DOHH2 (cell line): ENCODE measurements around the gene MMP1.

Experiments
- H3F3A ChIP-seq: fragments of 200-600 bp; sonication (generic), shearing (Covaris generic); 2 replicates; pipeline ENCODE4 v1.6.0; 2016; ENCODE audit warnings: antibody characterized with exemption, mild to moderate bottlenecking; ENCODE audit not compliant: control insufficient read depth, insufficient read depth
- H3K27ac ChIP-seq: fragments of 200-600 bp; sonication (generic); 2 replicates; pipeline ENCODE4 v1.5.1; 2014; ENCODE audit warnings: low read depth, mild to moderate bottlenecking, low read length, moderate library complexity
- H3K27me3 ChIP-seq: fragments of 200-600 bp; sonication (generic); 2 replicates; pipeline ENCODE4 v1.6.1; 2014; ENCODE audit warnings: mild to moderate bottlenecking, low read length, mixed read lengths; ENCODE audit not compliant: control insufficient read depth
- H3K36me3 ChIP-seq: fragments of 200-600 bp; sonication (generic); 2 replicates; pipeline ENCODE4 v1.6.1; 2014; ENCODE audit warnings: mild to moderate bottlenecking, low read length, moderate library complexity, mixed read lengths; ENCODE audit not compliant: control insufficient read depth
- H3K4me1 ChIP-seq: fragments of 200-600 bp; sonication (generic); 2 replicates; pipeline ENCODE4 v1.6.1; 2014; ENCODE audit warnings: mild to moderate bottlenecking, low read length, mixed read lengths; ENCODE audit not compliant: control insufficient read depth
- H3K4me2 ChIP-seq: fragments of 200-600 bp; sonication (generic); 2 replicates; pipeline ENCODE4 v1.6.0; 2014; ENCODE audit warnings: mild to moderate bottlenecking, low read length, moderate library complexity
- H3K4me3 ChIP-seq: fragments of 200-600 bp; sonication (generic); 2 replicates; pipeline ENCODE4 v1.5.1; 2014; ENCODE audit warnings: mild to moderate bottlenecking, low read length, mixed read lengths
- H3K79me2 ChIP-seq: fragments of 200-600 bp; sonication (generic); 2 replicates; pipeline ENCODE4 v1.6.1; 2014; ENCODE audit warnings: mild to moderate bottlenecking, low read length, mixed read lengths; ENCODE audit not compliant: control insufficient read depth
- H3K9me2 ChIP-seq: fragments of 200-600 bp; sonication (generic); replicated peaks from 2 replicates; pipeline ENCODE4 v1.6.1; 2014; ENCODE audit warnings: mild to moderate bottlenecking, low read length, mixed read lengths; ENCODE audit not compliant: control insufficient read depth
- H3K9me3 ChIP-seq: fragments of 200-600 bp; sonication (generic); 2 replicates; pipeline ENCODE4 v1.6.1; 2014; ENCODE audit warnings: antibody characterized with exemption, low read length, mixed read lengths; ENCODE audit not compliant: control insufficient read depth, insufficient read depth
- H4K20me1 ChIP-seq: fragments of 200-600 bp; sonication (generic); 2 replicates; pipeline ENCODE4 v1.6.0; 2014; ENCODE audit warnings: low read depth, mild to moderate bottlenecking, antibody characterized with exemption, low read length, moderate library complexity; ENCODE audit not compliant: control insufficient read depth, insufficient read depth
- EZH2phosphoT487 ChIP-seq: fragments of 200-600 bp; sonication (generic); IDR thresholded peaks from 2 replicates; pipeline ENCODE4 v1.6.1; 2017; ENCODE audit warnings: borderline replicate concordance, mild to moderate bottlenecking, antibody characterized with exemption, low read length, moderate library complexity, mixed read lengths
- TF ChIP-seq, protein P1 (sequence below): fragments of 200-600 bp; sonication (generic); IDR thresholded peaks from one replicate; pipeline ENCODE4 v1.5.1; 2014; ENCODE audit warnings: antibody characterized with exemption, mild to moderate bottlenecking, low read depth, low read length; ENCODE audit not compliant: poor library complexity, severe bottlenecking

The MMP1 gene

DNA sequence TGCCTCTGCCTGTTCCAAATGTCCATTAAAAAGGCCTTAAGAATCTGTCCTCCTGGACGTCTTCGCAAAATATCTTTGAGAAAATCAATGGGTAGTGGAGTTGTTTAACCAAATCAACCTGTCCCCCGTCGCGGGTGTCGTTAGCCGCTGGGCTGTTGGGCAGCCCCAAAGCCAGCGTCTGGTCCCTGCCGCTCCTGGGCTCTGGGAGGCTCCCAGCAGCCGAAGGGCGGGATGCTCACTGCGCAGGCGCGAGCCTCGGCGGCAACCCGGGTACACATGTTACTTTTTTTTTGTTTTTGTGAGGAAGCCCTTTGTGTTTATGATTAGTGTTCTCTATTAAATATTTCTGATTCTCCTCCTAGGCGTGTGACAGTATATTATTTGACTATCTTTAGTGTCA is 30.2 kb downstream of the MMP1 start:
- TF ChIP-seq EZH2phosphoT487, result no peak
- TF ChIP-seq, protein P1, sequence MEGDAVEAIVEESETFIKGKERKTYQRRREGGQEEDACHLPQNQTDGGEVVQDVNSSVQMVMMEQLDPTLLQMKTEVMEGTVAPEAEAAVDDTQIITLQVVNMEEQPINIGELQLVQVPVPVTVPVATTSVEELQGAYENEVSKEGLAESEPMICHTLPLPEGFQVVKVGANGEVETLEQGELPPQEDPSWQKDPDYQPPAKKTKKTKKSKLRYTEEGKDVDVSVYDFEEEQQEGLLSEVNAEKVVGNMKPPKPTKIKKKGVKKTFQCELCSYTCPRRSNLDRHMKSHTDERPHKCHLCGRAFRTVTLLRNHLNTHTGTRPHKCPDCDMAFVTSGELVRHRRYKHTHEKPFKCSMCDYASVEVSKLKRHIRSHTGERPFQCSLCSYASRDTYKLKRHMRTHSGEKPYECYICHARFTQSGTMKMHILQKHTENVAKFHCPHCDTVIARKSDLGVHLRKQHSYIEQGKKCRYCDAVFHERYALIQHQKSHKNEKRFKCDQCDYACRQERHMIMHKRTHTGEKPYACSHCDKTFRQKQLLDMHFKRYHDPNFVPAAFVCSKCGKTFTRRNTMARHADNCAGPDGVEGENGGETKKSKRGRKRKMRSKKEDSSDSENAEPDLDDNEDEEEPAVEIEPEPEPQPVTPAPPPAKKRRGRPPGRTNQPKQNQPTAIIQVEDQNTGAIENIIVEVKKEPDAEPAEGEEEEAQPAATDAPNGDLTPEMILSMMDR, result no peak
- Histone ChIP-seq H3K4me2 (no peak overlapping the region), H3K9me3 (no peaks in the 10 kb centered on the region), H3K4me3 (no peak overlapping the region), H3K79me2 (no peaks in the 10 kb centered on the region), H3K4me1 (no peaks in the 10 kb centered on the region), H3K27me3 (no peaks in the 10 kb centered on the region; the same call in 1 of the 2 replicates), H3F3A (no peaks in the 10 kb centered on the region), H3K36me3 (no peaks in the 10 kb centered on the region), H4K20me1 (no peaks in the 10 kb centered on the region), H3K27ac (no peak overlapping the region), H3K9me2 (no peaks in the 10 kb centered on the region)

DNA sequence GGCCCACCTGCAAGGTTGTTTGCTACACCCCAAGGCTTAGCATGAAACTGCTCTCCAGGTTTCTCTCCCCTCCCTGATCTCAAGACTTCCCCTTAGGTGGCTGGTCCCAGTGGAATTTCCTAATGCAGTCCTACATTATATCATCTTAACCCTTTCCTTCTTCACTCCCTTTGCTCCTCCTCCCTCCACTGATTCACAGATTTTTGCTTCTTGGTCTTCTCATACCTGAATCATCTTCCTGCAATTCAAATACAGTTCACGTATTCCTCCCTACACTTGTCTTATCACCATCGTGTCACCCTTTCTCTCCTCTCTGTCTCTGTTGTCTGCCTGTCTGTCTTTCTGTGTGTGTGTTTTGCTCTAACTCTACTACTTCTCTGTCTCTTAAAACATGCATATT is 34.5 kb downstream of the MMP1 start:
- Histone ChIP-seq H4K20me1 (no peaks in the 10 kb centered on the region), H3F3A (no peaks in the 10 kb centered on the region), H3K4me1 (no peaks in the 10 kb centered on the region), H3K9me2 (no peaks in the 10 kb centered on the region), H3K9me3 (no peaks in the 10 kb centered on the region), H3K4me2 (no peak overlapping the region), H3K27me3 (no peaks in the 10 kb centered on the region; the same call in 1 of the 2 replicates), H3K36me3 (no peaks in the 10 kb centered on the region), H3K27ac (no peak overlapping the region), H3K79me2 (no peaks in the 10 kb centered on the region), H3K4me3 (no peak overlapping the region)
- no peak for TF ChIP-seq EZH2phosphoT487
- TF ChIP-seq, protein P1, result no peak

DNA sequence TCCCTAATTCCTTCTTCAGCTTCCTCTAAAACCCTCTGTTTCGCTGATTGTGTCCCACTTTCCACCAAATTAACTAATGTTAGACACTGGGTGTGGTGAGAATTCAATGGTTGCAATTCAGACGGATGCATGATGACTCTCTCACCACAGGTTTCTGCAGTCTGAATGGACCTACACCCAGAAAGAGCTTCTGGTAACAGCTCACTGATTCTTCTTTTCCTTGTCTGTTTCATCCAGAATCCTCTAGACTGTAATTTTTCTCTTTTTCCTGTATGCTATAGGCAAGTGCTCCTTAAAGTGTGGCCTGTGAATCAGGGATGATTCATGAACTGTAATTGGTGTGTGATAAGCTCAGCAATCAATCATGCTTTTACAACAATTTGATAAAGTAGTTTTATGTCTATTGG is 35.6 kb downstream of the MMP1 start:
- no peak overlapping the region for H3K4me3 ChIP-seq
- no peak overlapping the region for H3K27ac ChIP-seq
- no peaks in the 10 kb centered on the region for H3K79me2 ChIP-seq
- H3K9me3 ChIP-seq, result no peaks in the 10 kb centered on the region
- peaks cover 2% of the 10 kb centered on the region for H3K27me3 ChIP-seq
- H3K4me1 ChIP-seq, result peaks cover 5% of the 10 kb centered on the region; the same call in 1 of the 2 replicates
- TF ChIP-seq, protein P1, result no peak
- no peak for TF ChIP-seq EZH2phosphoT487
- H3K9me2 ChIP-seq, result no peaks in the 10 kb centered on the region
- no peaks in the 10 kb centered on the region for H4K20me1 ChIP-seq
- no peak overlapping the region for H3K4me2 ChIP-seq
- no peaks in the 10 kb centered on the region for H3F3A ChIP-seq
- H3K36me3 ChIP-seq, result no peaks in the 10 kb centered on the region
